ENCODE results near the gene CALML4.

The CALML4 gene

DNA sequence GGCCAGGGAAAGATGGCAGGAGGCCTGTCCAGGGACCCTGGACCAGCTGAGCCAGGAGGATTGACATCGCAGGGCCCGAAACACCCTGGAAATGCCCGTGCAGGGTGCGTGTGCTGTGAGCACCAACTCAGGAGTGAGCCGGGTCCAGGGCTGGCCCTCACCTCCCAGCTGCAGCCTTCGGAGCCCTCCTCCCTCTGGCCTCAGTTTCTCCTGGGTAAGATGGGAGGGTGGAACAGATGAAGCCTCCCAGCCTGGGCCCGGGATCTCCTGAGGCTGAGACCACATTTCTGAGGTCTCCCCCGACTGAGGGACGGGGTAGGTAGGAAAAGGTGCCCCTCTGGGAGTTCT lies 5.3 kb upstream of the CALML4 start:
- Histone ChIP-seq H3K36me3 (ENCODE audit: low read depth) (peaks cover 5% of the 10 kb centered on the region; the same call in 1 of the 2 replicates), H3K4me3 (ENCODE audit: severe bottlenecking) (no peak overlapping the region), H3K9me3 (ENCODE audit: severe bottlenecking) (no peaks in the 10 kb centered on the region)

DNA sequence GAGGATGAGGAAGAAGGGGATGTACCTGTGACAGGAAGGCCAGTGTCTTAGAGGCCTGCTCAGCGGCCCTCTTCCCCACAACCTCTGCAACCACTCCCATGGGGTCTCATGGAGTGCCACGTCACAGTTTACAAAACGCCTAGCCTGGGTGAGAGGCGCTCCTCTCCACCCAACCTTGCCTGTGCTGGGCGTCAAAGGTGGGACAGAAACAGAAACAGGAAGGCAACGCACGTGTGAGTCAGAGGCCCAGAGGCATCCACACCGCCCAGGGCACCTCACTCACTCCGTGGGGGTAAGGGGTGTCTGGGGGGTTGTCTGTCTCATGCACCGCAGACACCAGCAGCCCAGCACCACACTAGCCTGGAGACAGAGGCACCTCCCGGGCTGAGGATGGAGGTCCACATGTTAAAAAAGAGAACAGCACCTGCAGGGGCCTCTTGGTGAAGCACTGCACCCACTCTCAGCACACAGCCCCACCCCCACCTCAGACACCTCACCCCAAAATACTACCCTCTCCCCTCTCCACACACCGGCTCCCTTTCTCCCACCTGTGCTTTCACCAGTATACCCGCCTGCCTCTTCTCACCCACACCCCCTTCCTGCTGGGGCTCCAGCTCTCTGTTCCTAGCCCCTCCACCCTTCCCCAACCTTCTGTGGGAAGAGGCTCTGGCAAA lies 4.7 kb upstream of the CALML4 start:
- peak; percentile 63 for ATAC-seq (ENCODE audit: low read depth)
- TF ChIP-seq, protein P1, sequence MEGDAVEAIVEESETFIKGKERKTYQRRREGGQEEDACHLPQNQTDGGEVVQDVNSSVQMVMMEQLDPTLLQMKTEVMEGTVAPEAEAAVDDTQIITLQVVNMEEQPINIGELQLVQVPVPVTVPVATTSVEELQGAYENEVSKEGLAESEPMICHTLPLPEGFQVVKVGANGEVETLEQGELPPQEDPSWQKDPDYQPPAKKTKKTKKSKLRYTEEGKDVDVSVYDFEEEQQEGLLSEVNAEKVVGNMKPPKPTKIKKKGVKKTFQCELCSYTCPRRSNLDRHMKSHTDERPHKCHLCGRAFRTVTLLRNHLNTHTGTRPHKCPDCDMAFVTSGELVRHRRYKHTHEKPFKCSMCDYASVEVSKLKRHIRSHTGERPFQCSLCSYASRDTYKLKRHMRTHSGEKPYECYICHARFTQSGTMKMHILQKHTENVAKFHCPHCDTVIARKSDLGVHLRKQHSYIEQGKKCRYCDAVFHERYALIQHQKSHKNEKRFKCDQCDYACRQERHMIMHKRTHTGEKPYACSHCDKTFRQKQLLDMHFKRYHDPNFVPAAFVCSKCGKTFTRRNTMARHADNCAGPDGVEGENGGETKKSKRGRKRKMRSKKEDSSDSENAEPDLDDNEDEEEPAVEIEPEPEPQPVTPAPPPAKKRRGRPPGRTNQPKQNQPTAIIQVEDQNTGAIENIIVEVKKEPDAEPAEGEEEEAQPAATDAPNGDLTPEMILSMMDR (IDR thresholded peaks at IDR 0.05; ENCODE audit: poor library complexity, severe bottlenecking), result no peak
- Histone ChIP-seq H3K9me3 (ENCODE audit: severe bottlenecking) (no peaks in the 10 kb centered on the region), H3K27me3 (ENCODE audit: insufficient read depth, poor library complexity, severe bottlenecking) (no peaks in the 10 kb centered on the region), H3K4me1 (ENCODE audit: insufficient read depth, poor library complexity, severe bottlenecking) (peaks cover 13% of the 10 kb centered on the region), H3K4me3 (ENCODE audit: severe bottlenecking) (no peak overlapping the region), H3K27ac (ENCODE audit: poor library complexity, severe bottlenecking) (peak overlapping the region; percentile 4), H3K36me3 (ENCODE audit: low read depth) (no peaks in the 10 kb centered on the region)
- DNase-seq (ENCODE audit: low spot score), result peak; percentile 80

More for the DNA sequence above, 5.3 kb upstream of the CALML4 start:
- H3K27ac ChIP-seq (ENCODE audit: poor library complexity, severe bottlenecking), result no peak overlapping the region
- DNase-seq (ENCODE audit: low spot score) (no peak), ATAC-seq (ENCODE audit: low read depth) (no peak)
- TF ChIP-seq, protein P1 (IDR thresholded peaks at IDR 0.05; ENCODE audit: poor library complexity, severe bottlenecking), result no peak
- H3K4me1 ChIP-seq (ENCODE audit: insufficient read depth, poor library complexity, severe bottlenecking), result peaks cover 8% of the 10 kb centered on the region
- H3K27me3 ChIP-seq (ENCODE audit: insufficient read depth, poor library complexity, severe bottlenecking), result no peaks in the 10 kb centered on the region

DNA sequence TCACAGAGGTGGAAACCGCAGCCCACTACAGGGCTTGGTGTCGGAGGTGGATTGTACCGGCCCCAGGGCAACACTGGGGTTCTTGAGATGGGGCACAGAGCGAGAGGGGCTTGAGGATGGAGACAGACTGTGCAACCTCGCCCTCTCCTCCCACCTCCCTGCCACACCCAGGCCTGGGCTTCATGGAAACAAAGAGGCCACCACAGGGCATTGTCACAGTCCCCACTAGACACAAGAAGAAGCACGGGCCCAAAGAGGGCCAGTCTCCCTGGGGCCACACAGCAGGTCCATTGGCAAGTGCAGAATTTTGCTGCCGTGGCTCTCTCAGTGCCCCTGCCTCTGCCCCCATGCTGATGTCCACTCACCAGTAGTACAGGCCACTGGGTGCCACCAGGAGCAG lies 4.1 kb upstream of the CALML4 start:
- Histone ChIP-seq H3K4me3 (ENCODE audit: severe bottlenecking) (no peak overlapping the region), H3K36me3 (ENCODE audit: low read depth) (no peaks in the 10 kb centered on the region), H3K9me3 (ENCODE audit: severe bottlenecking) (no peaks in the 10 kb centered on the region), H3K4me1 (ENCODE audit: insufficient read depth, poor library complexity, severe bottlenecking) (peaks cover 14% of the 10 kb centered on the region), H3K27me3 (ENCODE audit: insufficient read depth, poor library complexity, severe bottlenecking) (no peaks in the 10 kb centered on the region), H3K27ac (ENCODE audit: poor library complexity, severe bottlenecking) (peak overlapping the region; percentile 4)
- ATAC-seq (ENCODE audit: low read depth), result no peak
- TF ChIP-seq, protein P1 (IDR thresholded peaks at IDR 0.05; ENCODE audit: poor library complexity, severe bottlenecking), result no peak
- peak; percentile 51 for DNase-seq (ENCODE audit: low spot score)

DNA sequence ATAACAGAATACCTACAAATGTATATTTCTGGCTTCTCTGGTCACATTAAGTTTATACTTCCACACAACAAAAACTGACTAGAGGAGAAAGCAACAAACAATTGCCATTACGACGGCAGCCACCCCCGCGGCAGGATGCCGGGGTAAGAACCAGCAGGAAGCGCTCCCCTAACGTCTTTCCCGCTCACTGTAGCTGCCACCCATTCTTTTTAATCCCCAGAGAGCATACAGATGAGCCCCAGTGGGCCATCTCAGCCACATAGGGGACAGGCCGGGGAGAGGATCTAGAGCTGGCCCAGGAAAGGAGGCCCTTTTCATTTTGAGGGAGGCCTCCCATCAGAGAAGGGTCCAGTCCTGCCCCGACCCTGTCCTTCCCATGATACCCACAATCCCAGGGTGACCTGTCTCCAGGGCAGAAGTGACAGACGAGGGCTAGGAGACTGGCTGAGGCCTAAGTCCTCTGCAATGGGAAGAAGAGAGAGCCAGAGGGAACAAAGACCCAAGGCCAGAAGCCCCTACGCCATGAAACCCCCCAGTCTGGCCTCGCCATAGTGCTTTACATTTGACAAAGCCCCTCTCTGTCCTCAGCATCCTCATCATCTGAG lies 3.6 kb upstream of the CALML4 start:
- H3K4me3 ChIP-seq (ENCODE audit: severe bottlenecking), result no peak overlapping the region
- no peak for ATAC-seq (ENCODE audit: low read depth)
- DNase-seq (ENCODE audit: low spot score), result peak; percentile 62
- TF ChIP-seq, protein P1 (IDR thresholded peaks at IDR 0.05; ENCODE audit: poor library complexity, severe bottlenecking), result no peak
- peaks cover 14% of the 10 kb centered on the region for H3K4me1 ChIP-seq (ENCODE audit: insufficient read depth, poor library complexity, severe bottlenecking)
- no peaks in the 10 kb centered on the region for H3K9me3 ChIP-seq (ENCODE audit: severe bottlenecking)
- H3K27ac ChIP-seq (ENCODE audit: poor library complexity, severe bottlenecking), result no peak overlapping the region
- no peaks in the 10 kb centered on the region for H3K36me3 ChIP-seq (ENCODE audit: low read depth)
- no peaks in the 10 kb centered on the region for H3K27me3 ChIP-seq (ENCODE audit: insufficient read depth, poor library complexity, severe bottlenecking)

DNA sequence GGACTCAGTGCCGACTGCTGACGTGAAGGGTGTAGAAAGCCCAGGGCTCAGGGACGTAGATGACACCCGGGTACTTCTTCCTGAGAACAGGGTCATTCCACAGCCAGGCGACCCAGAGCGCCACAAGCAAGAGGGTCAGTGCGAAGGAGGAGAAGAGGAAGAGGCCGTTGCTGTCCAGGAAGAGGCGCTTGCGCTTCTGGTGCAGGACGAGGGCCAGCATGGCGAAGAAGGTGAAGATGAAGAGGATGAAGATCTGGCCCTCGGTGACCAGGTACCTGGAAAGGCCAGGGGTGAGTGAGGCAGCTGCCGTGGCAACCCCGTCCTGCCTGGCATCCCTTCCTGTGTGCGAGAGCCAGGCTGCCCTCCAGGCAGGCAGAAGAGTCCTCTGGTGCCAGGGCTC lies 3.0 kb upstream of the CALML4 start:
- H3K27ac ChIP-seq (ENCODE audit: poor library complexity, severe bottlenecking), result no peak overlapping the region

More for the DNA sequence above, 3.0 kb upstream of the CALML4 start:
- peak; percentile 70 for DNase-seq (ENCODE audit: low spot score)
- no peaks in the 10 kb centered on the region for H3K27me3 ChIP-seq (ENCODE audit: insufficient read depth, poor library complexity, severe bottlenecking)
- no peak for ATAC-seq (ENCODE audit: low read depth)
- no peaks in the 10 kb centered on the region for H3K36me3 ChIP-seq (ENCODE audit: low read depth)
- peaks cover 14% of the 10 kb centered on the region for H3K4me1 ChIP-seq (ENCODE audit: insufficient read depth, poor library complexity, severe bottlenecking)
- H3K9me3 ChIP-seq (ENCODE audit: severe bottlenecking), result no peaks in the 10 kb centered on the region
- TF ChIP-seq, protein P1 (IDR thresholded peaks at IDR 0.05; ENCODE audit: poor library complexity, severe bottlenecking), result no peak
- no peak overlapping the region for H3K4me3 ChIP-seq (ENCODE audit: severe bottlenecking)

Data from RWPE2 (cell line).